Measurements from ENCODE around the gene RBL1.
"Not testable (repeated sequence)": the region's sequence is repeated elsewhere in the genome, so short reads cannot be mapped to it uniquely, and the experiment has no call there.

DNA sequence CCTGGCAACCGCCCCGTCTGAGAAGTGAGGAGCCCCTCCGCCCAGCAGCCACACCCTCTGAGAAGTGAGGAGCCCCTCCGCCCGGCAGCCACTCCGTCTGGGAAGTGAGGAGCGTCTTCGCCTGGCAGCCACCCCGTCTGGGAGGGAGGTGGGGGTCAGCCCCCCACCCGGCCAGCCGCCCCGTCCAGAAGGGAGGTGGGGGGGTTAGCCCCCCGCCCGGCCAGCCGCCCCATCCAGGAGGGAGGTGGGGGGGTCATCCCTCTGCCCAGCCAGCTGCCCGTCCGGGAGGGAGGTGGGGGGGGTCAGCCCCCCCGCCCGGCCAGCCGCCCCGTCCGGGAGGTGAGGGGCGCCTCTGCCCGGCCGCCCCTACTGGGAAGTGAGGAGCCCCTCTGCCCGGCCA lies 95.6 kb downstream of the RBL1 start:
- TF ChIP-seq CTCF, POLR2AphosphoS5, POLR2A (IDR thresholded peaks at IDR 0.05): not testable (repeated sequence)

Data from breast epithelium (tissue), 3 donors.